Epithelial cell of esophagus (primary cell): ENCODE measurements around the gene AGT.

Experiments used
- DNase-seq: peaks from one replicate; pipeline ENCODE4 v3.0.0; 2010; ENCODE audit warnings: low read depth
- H3K4me3 ChIP-seq: 2 replicates; pipeline ENCODE4 v1.5.1; 2011; ENCODE audit warnings: mild to moderate bottlenecking, low read length, control low read depth
- TF ChIP-seq, protein P1 (sequence below): IDR thresholded peaks from 2 replicates; pipeline ENCODE4 v1.5.1; 2011; ENCODE audit warnings: low read depth, mild to moderate bottlenecking, low read length, control low read depth, inconsistent platforms; ENCODE audit not compliant: insufficient read depth; ENCODE audit errors: missing control alignments

AGT gene

DNA sequence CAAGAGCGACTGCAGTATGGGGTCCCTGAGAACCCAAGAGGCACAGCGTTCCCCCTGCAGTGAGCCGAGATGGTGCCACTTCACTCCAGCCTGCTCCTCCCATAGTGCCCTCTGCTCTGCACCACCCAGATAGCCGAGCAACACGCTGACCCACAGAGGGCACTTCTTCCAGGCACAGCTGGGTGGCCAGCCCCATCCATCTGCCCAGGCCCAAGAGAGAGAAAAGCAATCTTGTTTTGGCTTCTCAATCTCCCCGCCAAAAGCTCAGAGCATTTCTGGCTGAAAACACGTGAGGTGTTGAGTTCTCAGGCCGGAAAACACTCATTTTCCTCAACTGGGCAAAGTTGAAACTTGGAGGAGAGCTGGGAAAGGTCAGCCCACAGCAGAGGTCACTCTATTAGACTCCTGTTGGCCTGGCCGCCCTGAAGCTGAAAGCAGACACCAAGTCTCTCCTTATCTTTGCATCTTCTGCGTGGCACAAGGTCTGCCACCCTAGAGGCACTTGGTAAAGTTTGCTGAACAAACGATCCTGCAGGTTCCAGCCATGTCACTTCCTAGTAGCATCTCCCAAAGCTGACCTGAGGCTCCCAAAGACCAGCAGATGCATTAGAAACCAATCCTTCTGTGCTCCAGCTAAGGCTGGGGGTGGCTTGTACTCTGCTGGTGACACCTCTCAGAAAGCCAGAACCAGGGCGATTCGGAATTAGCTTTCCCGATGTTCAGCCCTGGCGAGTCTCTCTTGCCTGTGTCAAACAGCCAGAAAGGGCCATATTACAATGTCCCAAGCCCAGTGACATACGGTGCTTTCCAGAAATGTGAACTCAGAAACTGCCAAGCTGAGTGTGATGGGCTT, 44.2 kb upstream of the AGT start:
- no peak for DNase-seq
- no peak overlapping the region for H3K4me3 ChIP-seq
- TF ChIP-seq, protein P1, sequence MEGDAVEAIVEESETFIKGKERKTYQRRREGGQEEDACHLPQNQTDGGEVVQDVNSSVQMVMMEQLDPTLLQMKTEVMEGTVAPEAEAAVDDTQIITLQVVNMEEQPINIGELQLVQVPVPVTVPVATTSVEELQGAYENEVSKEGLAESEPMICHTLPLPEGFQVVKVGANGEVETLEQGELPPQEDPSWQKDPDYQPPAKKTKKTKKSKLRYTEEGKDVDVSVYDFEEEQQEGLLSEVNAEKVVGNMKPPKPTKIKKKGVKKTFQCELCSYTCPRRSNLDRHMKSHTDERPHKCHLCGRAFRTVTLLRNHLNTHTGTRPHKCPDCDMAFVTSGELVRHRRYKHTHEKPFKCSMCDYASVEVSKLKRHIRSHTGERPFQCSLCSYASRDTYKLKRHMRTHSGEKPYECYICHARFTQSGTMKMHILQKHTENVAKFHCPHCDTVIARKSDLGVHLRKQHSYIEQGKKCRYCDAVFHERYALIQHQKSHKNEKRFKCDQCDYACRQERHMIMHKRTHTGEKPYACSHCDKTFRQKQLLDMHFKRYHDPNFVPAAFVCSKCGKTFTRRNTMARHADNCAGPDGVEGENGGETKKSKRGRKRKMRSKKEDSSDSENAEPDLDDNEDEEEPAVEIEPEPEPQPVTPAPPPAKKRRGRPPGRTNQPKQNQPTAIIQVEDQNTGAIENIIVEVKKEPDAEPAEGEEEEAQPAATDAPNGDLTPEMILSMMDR: no peak

DNA sequence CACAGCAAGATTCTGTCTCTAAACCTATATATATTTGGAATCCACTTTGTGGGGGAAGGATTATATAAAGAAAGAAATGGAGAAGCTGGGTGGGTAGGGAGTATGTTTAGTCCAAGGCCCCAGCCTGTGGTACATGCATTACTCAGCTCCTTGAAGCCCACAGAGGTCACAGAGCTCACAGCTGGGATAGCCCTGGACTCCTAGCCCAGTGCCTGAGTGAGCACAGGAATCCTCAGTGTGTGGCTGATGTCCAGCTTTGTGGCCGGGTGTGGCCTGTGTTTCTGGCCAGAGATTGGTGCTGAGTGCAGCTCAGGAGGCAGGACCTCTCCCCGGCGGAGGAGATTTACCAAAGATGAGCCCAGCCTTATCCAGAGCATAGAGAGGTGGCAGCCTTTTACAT, 40.9 kb upstream of the AGT start:
- DNase-seq: no peak

DNA sequence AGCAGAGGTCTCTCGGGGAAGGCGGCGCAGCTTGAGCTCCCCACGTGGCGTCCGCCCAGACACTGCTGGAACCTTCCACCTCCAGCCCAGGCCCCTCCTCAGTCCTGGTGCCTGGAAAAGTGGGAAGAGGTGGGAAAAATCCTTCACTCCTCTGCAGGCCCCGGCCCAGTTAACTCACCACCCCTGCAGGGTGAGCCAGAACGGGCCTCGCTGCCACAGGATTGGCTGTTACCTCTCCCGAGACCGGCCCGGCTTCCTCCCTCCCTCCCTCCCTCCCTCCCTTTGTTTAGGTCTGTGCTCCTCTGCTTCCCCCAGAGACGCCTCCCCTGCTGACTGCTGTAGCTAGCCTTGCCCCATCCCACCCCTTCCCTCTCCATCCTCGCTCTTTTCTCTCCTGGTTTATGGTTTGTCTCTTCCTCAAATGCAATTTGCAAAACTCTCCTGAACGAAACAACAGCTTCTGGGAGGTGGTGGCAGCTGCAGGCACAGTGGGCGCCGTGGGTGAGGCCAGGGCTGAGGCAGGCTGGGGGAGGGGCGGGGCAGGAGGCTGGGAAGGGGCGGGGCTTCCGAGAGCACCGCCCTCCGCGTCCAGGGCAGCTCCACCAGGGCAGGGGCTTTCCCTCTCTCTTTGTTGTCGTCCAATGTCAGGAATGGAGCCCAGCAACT, 39.8 kb upstream of the AGT start:
- TF ChIP-seq, protein P1: no peak
- peak overlapping the region; percentile 8 for H3K4me3 ChIP-seq
- peak; percentile 48 for DNase-seq

More for the DNA sequence above, 40.9 kb upstream of the AGT start:
- TF ChIP-seq, protein P1: no peak
- H3K4me3 ChIP-seq: no peak overlapping the region

DNA sequence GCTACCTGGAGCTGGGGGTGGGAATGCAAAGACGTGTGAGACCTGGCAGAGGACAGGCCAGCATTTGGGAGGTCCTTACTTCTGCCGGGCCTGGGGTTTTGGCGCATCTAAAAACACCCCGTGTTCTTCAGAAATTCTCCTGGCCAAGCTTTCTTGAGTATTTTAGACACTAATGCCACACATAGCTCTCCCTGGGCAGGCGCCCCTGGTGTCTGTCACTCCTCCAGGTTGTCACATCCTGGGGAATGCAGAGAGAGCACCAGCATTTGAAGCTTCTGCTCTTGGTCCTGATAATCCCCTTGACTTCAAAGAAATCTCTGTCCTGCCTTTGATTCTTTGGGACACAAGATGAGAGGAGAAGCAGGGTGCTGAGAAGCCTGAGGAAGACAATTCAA, 39.3 kb upstream of the AGT start:
- DNase-seq: no peak
- TF ChIP-seq, protein P1: no peak
- H3K4me3 ChIP-seq: no peak overlapping the region

DNA sequence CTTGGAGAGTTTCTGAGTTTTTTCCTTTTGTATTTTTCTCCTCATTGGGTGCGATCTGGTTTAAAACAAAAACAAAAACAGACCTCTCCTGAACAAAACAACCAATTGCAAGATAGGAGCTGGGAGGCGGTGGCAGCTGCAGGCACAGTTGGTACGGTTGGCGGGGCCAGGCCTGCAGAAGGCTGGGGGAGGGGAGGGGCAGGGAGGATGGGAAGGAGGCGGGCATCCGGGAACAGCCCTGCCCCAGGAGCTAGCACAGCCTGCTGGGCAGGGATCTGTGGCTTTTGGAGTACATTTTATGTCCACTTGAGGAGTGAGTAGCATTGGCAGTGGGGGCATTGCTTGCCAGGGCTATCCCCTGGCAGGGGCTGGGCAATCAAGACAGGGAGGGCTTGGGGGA, 38.5 kb upstream of the AGT start:
- H3K4me3 ChIP-seq: no peak overlapping the region
- no peak for DNase-seq
- TF ChIP-seq, protein P1: no peak

DNA sequence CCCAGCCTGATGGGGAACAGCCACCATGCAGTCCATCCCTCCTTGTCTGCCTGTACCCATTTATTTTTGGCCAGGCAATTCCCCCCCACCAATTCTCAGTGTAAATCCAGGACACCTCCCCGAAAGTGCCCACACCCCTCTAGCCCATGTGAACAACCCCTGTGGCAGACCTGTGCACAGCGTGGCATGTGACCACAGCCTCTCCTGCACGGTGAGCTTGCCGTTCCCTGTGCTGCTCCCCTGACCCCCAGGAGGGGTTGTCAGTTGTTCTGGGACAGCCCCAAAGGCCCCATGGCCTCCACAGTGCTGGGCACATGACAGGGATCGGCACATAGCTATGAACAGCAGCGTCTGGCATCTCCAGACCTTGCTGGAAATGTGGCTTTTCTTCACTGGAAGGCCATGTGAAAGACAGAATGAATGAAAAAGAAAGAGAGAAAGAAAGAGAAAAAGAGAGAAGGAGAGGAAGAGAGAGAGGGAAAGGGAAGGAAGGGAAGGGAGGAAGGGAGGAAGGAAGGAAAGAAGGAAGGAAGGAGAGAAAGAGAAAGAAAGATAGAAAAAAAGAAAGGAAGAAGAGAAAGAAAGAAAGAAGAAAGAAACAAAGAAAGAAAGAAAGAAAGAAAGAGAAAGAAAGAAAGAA, 37.2 kb upstream of the AGT start:
- no peak overlapping the region for H3K4me3 ChIP-seq
- DNase-seq: no peak
- TF ChIP-seq, protein P1: no peak
